Fibroblast of lung (primary cell): ENCODE results near the gene WDR31. TPM values are rescaled to one million over a fixed set of nuclear protein-coding genes. Genes with fewer than 3 reads are reported as not detected.

Experiments used
- DNase-seq, 2 donors: peaks; one replicate each; pipeline versions ENCODE4 v3.0.0 to v3.0.0-alpha.2; 2010; ENCODE audit warnings: low read depth in 2 of 2
- H2AFZ ChIP-seq: 2 replicates; pipeline ENCODE4 v1.5.1; 2012; ENCODE audit warnings: low read length, control low read depth, inconsistent platforms
- H3K27ac ChIP-seq: 2 replicates; pipeline ENCODE4 v1.5.1; 2011; ENCODE audit warnings: low read length, control low read depth; ENCODE audit not compliant: insufficient read depth
- H3K27me3 ChIP-seq: 2 replicates; pipeline ENCODE4 v1.5.1; 2011; ENCODE audit warnings: mild to moderate bottlenecking, low read length; ENCODE audit not compliant: control insufficient read depth, insufficient read depth
- H3K36me3 ChIP-seq: 2 replicates; pipeline ENCODE4 v1.5.1; 2011; ENCODE audit warnings: low read length; ENCODE audit not compliant: control insufficient read depth, insufficient read depth
- H3K4me1 ChIP-seq: 2 replicates; pipeline ENCODE4 v1.5.1; 2011; ENCODE audit warnings: low read length; ENCODE audit not compliant: control insufficient read depth, insufficient read depth; ENCODE audit errors: extremely low read depth
- H3K4me2 ChIP-seq: 2 replicates; pipeline ENCODE4 v1.5.1; 2011; ENCODE audit warnings: low read length, control low read depth; ENCODE audit not compliant: insufficient read depth; ENCODE audit errors: extremely low read depth
- H3K4me3 ChIP-seq, 4 experiments: fragments of 200-600 bp in 1 of 4; sonication (generic) in 1 of 4; replicated peaks in 1 of 4; 2 replicates each; pipeline ENCODE4 v1.5.1; 2011 to 2016; ENCODE audit warnings: low read length in 4 of 4, low read depth in 3 of 4, mild to moderate bottlenecking in 3 of 4, control low read depth in 2 of 4, inconsistent platforms in 1 of 4, mixed read lengths in 1 of 4; ENCODE audit not compliant: insufficient read depth in 1 of 4; ENCODE audit errors: control extremely low read depth in 1 of 4
- H3K79me2 ChIP-seq: 2 replicates; pipeline ENCODE4 v1.5.1; 2012; ENCODE audit warnings: mild to moderate bottlenecking, low read length, inconsistent platforms; ENCODE audit not compliant: control insufficient read depth, insufficient read depth
- H3K9ac ChIP-seq: 2 replicates; pipeline ENCODE4 v1.5.1; 2011; ENCODE audit warnings: mild to moderate bottlenecking, low read length, control low read depth; ENCODE audit not compliant: insufficient read depth
- H3K9me3 ChIP-seq: 2 replicates; pipeline ENCODE4 v1.5.1; 2012; ENCODE audit warnings: low read depth, low read length; ENCODE audit not compliant: control insufficient read depth, insufficient read depth
- H4K20me1 ChIP-seq: 2 replicates; pipeline ENCODE4 v1.5.1; 2011; ENCODE audit warnings: low read length; ENCODE audit not compliant: control insufficient read depth, insufficient read depth; ENCODE audit errors: extremely low read depth
- CTCF ChIP-seq, 2 donors: IDR thresholded peaks in 1 of 2; conservative IDR thresholded peaks in 1 of 2; 1 replicate in 1 of 2; 2 replicates in 1 of 2; pipeline ENCODE4 v1.5.1; 2011 to 2012; ENCODE audit warnings: low read length in 2 of 2, control low read depth in 1 of 2, inconsistent platforms in 1 of 2, low read depth in 1 of 2, mild to moderate bottlenecking in 1 of 2
- EZH2 ChIP-seq: IDR thresholded peaks from 2 replicates; pipeline ENCODE4 v1.5.1; 2012; ENCODE audit warnings: low read length, control low read depth, mild to moderate bottlenecking; ENCODE audit errors: missing control alignments
- polyA plus RNA-seq, 2 donors: library from polyadenylated mRNA; depleted of rRNA in 1 of 2; stranded (reverse) in 1 of 2; unstranded in 1 of 2; fragments of >200 nt; gene quantifications; 2 replicates each; pipeline ENCODE4 v1.2.1, GENCODE V29; 2011 to 2012; ENCODE audit warnings: missing spikeins in 1 of 2
- total RNA-seq: library from RNA; depleted of rRNA; stranded (reverse); fragments of >200 nt; gene quantifications from 2 replicates; pipeline ENCODE4 v1.2.1, GENCODE V29; 2014

The WDR31 gene
- total and polyA plus RNA-seq, 2 donors (not counting 1 experiment from before 2014, with no cell fraction given): 1.6 to 4.0 TPM

GRCh38 chr9:113290052-113290607 is 49.9 kb downstream of the WDR31 start:
- peaks cover 19% of the 10 kb centered on the region for H3K36me3 ChIP-seq
- no peak for TF ChIP-seq EZH2
- no peak for TF ChIP-seq CTCF (conservative IDR thresholded peaks at IDR 0.05 in 1 of 2, IDR thresholded peaks at IDR 0.05 in 1 of 2; ENCODE audit: low read depth in 1 of 2, low read length in 2 of 2)

GRCh38 chr9:113289091-113289490 is 51.0 kb downstream of the WDR31 start:
- no peak overlapping the region for H2AFZ ChIP-seq

More at GRCh38 chr9:113290052-113290607, 49.9 kb downstream of the WDR31 start:
- no peak overlapping the region for H2AFZ ChIP-seq
- no peak overlapping the region for H3K27ac ChIP-seq
- H3K4me1 ChIP-seq: peaks cover 3% of the 10 kb centered on the region
- H3K9ac ChIP-seq: no peak overlapping the region
- DNase-seq: no peak
- H3K79me2 ChIP-seq: no peaks in the 10 kb centered on the region
- H3K4me2 ChIP-seq: no peak overlapping the region
- H4K20me1 ChIP-seq: no peaks in the 10 kb centered on the region
- H3K4me3 ChIP-seq: no peak overlapping the region
- no peaks in the 10 kb centered on the region for H3K27me3 ChIP-seq
- no peaks in the 10 kb centered on the region for H3K9me3 ChIP-seq

GRCh38 chr9:113281356-113281755 is 58.7 kb downstream of the WDR31 start:
- Histone ChIP-seq H4K20me1 (no peaks in the 10 kb centered on the region), H3K36me3 (peaks cover 10% of the 10 kb centered on the region), H3K9me3 (no peaks in the 10 kb centered on the region), H2AFZ (no peak overlapping the region), H3K79me2 (peaks cover 8% of the 10 kb centered on the region), H3K4me2 (no peak overlapping the region), H3K4me1 (no peaks in the 10 kb centered on the region), H3K9ac (no peak overlapping the region), H3K4me3 (no peak overlapping the region), H3K27ac (no peak overlapping the region), H3K27me3 (no peaks in the 10 kb centered on the region)
- no peak for DNase-seq
- TF ChIP-seq EZH2: no peak
- TF ChIP-seq CTCF (conservative IDR thresholded peaks at IDR 0.05 in 1 of 2, IDR thresholded peaks at IDR 0.05 in 1 of 2; ENCODE audit: low read depth in 1 of 2, low read length in 2 of 2): no peak

More at GRCh38 chr9:113289091-113289490, 51.0 kb downstream of the WDR31 start:
- no peak overlapping the region for H3K9ac ChIP-seq
- H3K79me2 ChIP-seq: no peaks in the 10 kb centered on the region
- no peak for DNase-seq
- H3K27ac ChIP-seq: no peak overlapping the region
- no peak overlapping the region for H3K4me2 ChIP-seq
- TF ChIP-seq EZH2 (no peak), CTCF (conservative IDR thresholded peaks at IDR 0.05 in 1 of 2, IDR thresholded peaks at IDR 0.05 in 1 of 2; ENCODE audit: low read depth in 1 of 2, low read length in 2 of 2) (no peak)
- peaks cover 19% of the 10 kb centered on the region for H3K36me3 ChIP-seq
- no peaks in the 10 kb centered on the region for H4K20me1 ChIP-seq
- no peaks in the 10 kb centered on the region for H3K27me3 ChIP-seq
- no peaks in the 10 kb centered on the region for H3K9me3 ChIP-seq
- peaks cover 3% of the 10 kb centered on the region for H3K4me1 ChIP-seq
- H3K4me3 ChIP-seq: no peak overlapping the region
